HepG2 (cell line): ENCODE data around the gene PMS1. TPM values are rescaled to one million over a fixed set of nuclear protein-coding genes. Genes with fewer than 3 reads are reported as not detected.

Experiments
- ATF3 ChIP-seq: sonication (generic); formaldehyde crosslinking; IDR thresholded peaks from 2 replicates; pipeline ENCODE4 v1.4.0; 2020; ENCODE audit warnings: missing genetic modification reagents
- ATF7-NPFF ChIP-seq: sonication (generic); formaldehyde crosslinking; IDR thresholded peaks from 2 replicates; pipeline ENCODE4 v1.8.1; 2023; ENCODE audit warnings: mild to moderate bottlenecking, low read depth, missing genetic modification reagents, moderate library complexity
- BRD4 ChIP-seq: sonication (generic); formaldehyde crosslinking; IDR thresholded peaks from 2 replicates; pipeline ENCODE4 v1.4.0; 2020; ENCODE audit warnings: missing genetic modification reagents
- CEBPB ChIP-seq: IDR thresholded peaks from 2 replicates; pipeline ENCODE4 v1.6.1; 2011; ENCODE audit warnings: low read depth, low read length, improper control_type of control experiment, borderline replicate concordance
- CREBL2 ChIP-seq: sonication (generic); formaldehyde crosslinking; IDR thresholded peaks from 2 replicates; pipeline ENCODE4 v1.8.1; 2023; ENCODE audit warnings: missing genetic modification reagents, mild to moderate bottlenecking, borderline replicate concordance
- ELK4 ChIP-seq: sonication (generic); formaldehyde crosslinking; IDR thresholded peaks from 2 replicates; pipeline ENCODE4 v1.9.0; 2021; ENCODE audit warnings: missing genetic modification reagents, borderline replicate concordance
- HNF4A ChIP-seq: sonication (generic); formaldehyde crosslinking; IDR thresholded peaks from 2 replicates; pipeline ENCODE4 v1.4.0; 2020; ENCODE audit warnings: missing genetic modification reagents
- NCOA5 ChIP-seq: sonication (generic); formaldehyde crosslinking; IDR thresholded peaks from 2 replicates; pipeline ENCODE4 v1.4.0; 2020; ENCODE audit warnings: missing genetic modification reagents
- NR2C2 ChIP-seq: sonication (generic); formaldehyde crosslinking; IDR thresholded peaks from 2 replicates; pipeline ENCODE4 v1.4.0; 2020; ENCODE audit warnings: missing genetic modification reagents, mild to moderate bottlenecking, moderate library complexity, borderline replicate concordance
- RBAK ChIP-seq: sonication (generic); formaldehyde crosslinking; IDR thresholded peaks from 2 replicates; pipeline ENCODE4 v1.5.1; 2020; ENCODE audit warnings: mild to moderate bottlenecking, missing genetic modification reagents
- TEAD2 ChIP-seq: sonication (generic); formaldehyde crosslinking; IDR thresholded peaks from 2 replicates; pipeline ENCODE4 v1.9.0; 2021; ENCODE audit warnings: missing genetic modification reagents
- ZFP36L2 ChIP-seq: sonication (generic); formaldehyde crosslinking; IDR thresholded peaks from 2 replicates; pipeline ENCODE4 v1.4.0; 2020; ENCODE audit warnings: missing genetic modification reagents
- ZFP91 ChIP-seq: sonication (generic); formaldehyde crosslinking; IDR thresholded peaks from 2 replicates; pipeline ENCODE4 v1.9.0; 2022; ENCODE audit warnings: missing genetic modification reagents, mild to moderate bottlenecking, borderline replicate concordance
- ZNF337 ChIP-seq: sonication (generic); formaldehyde crosslinking; IDR thresholded peaks from 2 replicates; pipeline ENCODE4 v1.5.1; 2020; ENCODE audit warnings: missing genetic modification reagents, low read depth, mild to moderate bottlenecking, borderline replicate concordance
- ZNF407 ChIP-seq: sonication (generic); formaldehyde crosslinking; IDR thresholded peaks from one replicate; pipeline ENCODE4 v1.5.1; 2020; ENCODE audit warnings: mild to moderate bottlenecking, missing genetic modification reagents; ENCODE audit errors: not compliant biosample characterization
- polyA plus RNA-seq, 8 experiments: library from polyadenylated mRNA; depleted of rRNA in 3 of 8; stranded (reverse) in 7 of 8; unstranded in 1 of 8; fragments of >200 nt; fragmentation: Illumina TruSeq in 4 of 8; extraction: Trizol in 4 of 8; gene quantifications; 2 replicates each; pipeline versions ENCODE4 v1.2.1 to v1.2.3, GENCODE V29; 2011 to 2016; ENCODE audit warnings: low read depth in 4 of 8, missing spikeins in 1 of 8, mixed read lengths in 1 of 8; ENCODE audit not compliant: insufficient read depth in 1 of 8
- total RNA-seq, 5 experiments: library from RNA; depleted of rRNA; stranded (reverse); fragments of >200 nt; fragmentation: Illumina TruSeq; extraction: Trizol; gene quantifications; 2 replicates each; pipeline ENCODE4 v1.2.3, GENCODE V29; 2016; ENCODE audit warnings: low read depth in 1 of 5

Gene PMS1
- total and polyA plus RNA-seq, 2 of the 13 experiments (the other 11 are each of a cell fraction or from before 2014, with no cell fraction given), result 14.6 to 39.9 TPM

- TF ChIP-seq ZFP91 (CRISPR knock-in tag) (peak; percentile 88), BRD4 (CRISPR knock-in tag) (peak; percentile 52; the same call in 1 of the 2 replicates), ATF7-NPFF (CRISPR knock-in tag) (peak; percentile 59), ZNF337 (CRISPR knock-in tag) (peak; percentile 85), ZNF407 (CRISPR knock-in tag) (peak; percentile 63), RBAK (CRISPR knock-in tag) (no peak), NR2C2 (peak; percentile 72; the same call in 1 of the 2 replicates), ATF3 (CRISPR knock-in tag) (peak; percentile 81), CREBL2 (CRISPR knock-in tag) (peak; percentile 33; the same call in 1 of the 2 replicates), NCOA5 (CRISPR knock-in tag) (0 out of 2 replicates have a peak, but pooled peaks have one; percentile 72), CEBPB (no peak), TEAD2 (0 out of 2 replicates have a peak, but pooled peaks have one; percentile 15), ZFP36L2 (CRISPR knock-in tag) (peak; percentile 26; the same call in 1 of the 2 replicates), ELK4 (CRISPR knock-in tag) (no peak), HNF4A (CRISPR knock-in tag) (no peak; the same call in 1 of the 2 replicates)
These were observed 21.5 kb upstream of the PMS1 start, which contains the start of gene OSGEPL1 (continued) for GRCh38 chr2:189762551-189763298.
